WI38 (cell line): Measurements from ENCODE around the gene VPS25.
A peak's percentile ranks its signal among the peaks of the same experiment; 100 is the strongest.

Experiments
- H3K4me3 ChIP-seq: 2 replicates; pipeline ENCODE4 v1.5.1; 2011; ENCODE audit warnings: low read depth, mild to moderate bottlenecking, control low read depth, low read length
- CTCF ChIP-seq: IDR thresholded peaks from 2 replicates; pipeline ENCODE4 v1.5.1; 2012; ENCODE audit warnings: low read depth, mild to moderate bottlenecking, control low read depth, low read length

The VPS25 gene

DNA sequence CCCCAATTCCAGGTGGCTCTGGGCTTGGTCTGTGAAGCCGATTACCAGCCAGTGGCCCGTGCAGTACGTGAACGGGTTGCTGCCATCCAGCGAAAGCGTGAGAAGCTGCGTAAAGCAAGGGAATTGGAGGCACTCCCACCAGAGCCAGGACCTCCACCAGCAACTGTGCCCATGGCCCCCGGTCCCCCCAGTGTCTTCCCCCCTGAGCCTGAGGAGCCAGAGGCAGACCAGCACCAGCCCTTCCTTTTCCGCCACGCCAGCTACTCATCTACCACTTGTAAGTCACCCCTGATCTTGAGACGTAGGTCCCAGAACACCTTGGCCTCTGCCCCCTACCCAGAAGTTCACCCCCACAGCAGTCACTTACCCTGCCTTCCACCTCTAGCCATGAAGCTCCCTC lies 14.0 kb downstream of the VPS25 start:
- H3K4me3 ChIP-seq: no peak overlapping the region
- TF ChIP-seq CTCF: no peak

- TF ChIP-seq CTCF: no peak
- H3K4me3 ChIP-seq: no peak overlapping the region
Observed at GRCh38 chr17:42791948-42792347, 18.7 kb downstream of the VPS25 start.

- no peak overlapping the region for H3K4me3 ChIP-seq
Observed at GRCh38 chr17:42792545-42792944, 19.3 kb downstream of the VPS25 start.

GRCh38 chr17:42795061-42795460 lies 21.8 kb downstream of the VPS25 start:
- no peak overlapping the region for H3K4me3 ChIP-seq
- TF ChIP-seq CTCF: no peak

More at GRCh38 chr17:42792545-42792944, 19.3 kb downstream of the VPS25 start:
- no peak for TF ChIP-seq CTCF

- TF ChIP-seq CTCF: no peak
- H3K4me3 ChIP-seq: no peak overlapping the region
Observed at GRCh38 chr17:42795465-42795864, 22.2 kb downstream of the VPS25 start.

DNA sequence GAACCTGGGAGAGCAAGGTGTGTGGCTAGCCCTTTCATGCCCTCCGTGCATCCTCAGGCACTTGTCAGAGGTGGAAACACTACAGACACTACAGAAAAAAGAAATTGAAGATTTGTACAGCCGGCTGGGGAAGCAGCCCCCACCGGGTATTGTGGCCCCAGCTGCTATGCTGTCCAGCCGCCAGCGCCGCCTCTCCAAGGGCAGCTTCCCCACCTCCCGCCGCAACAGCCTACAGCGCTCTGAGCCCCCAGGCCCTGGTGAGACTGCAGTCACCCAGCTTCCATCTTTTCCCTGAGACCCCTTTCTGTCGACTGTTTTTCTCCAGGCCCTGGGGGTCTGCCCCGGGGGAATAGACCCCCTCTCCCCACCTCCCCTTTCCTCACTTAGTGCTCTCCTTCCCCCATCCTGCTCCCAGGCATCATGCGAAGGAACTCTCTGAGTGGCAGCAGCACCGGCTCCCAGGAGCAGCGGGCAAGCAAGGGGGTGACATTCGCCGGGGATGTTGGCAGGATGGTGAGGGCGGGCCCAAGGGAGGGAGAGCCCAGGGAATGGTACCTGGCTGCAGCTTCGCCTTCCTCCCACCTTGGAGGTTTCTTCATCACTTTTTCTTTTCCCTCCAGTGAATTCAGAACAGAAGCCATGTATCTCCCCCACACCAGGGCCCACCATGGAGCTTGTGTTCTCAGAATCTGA lies 23.0 kb downstream of the VPS25 start:
- no peak overlapping the region for H3K4me3 ChIP-seq
- TF ChIP-seq CTCF: no peak

GRCh38 chr17:42797067-42798007 lies 24.1 kb downstream of the VPS25 start:
- TF ChIP-seq CTCF: no peak
- peak overlapping the region; percentile 90 for H3K4me3 ChIP-seq
